ENCODE results near the gene TENM3. TPM values are rescaled to one million over a fixed set of nuclear protein-coding genes. Genes with fewer than 3 reads are reported as not detected.

TENM3 gene
- total and polyA plus RNA-seq, 2 of the 8 experiments (the other 6 are each of a cell fraction or from before 2014, with no cell fraction given): 36.9 to 69.3 TPM

- FAIRE-seq (no peak), DNase-seq (ENCODE audit: low read depth in 1 of 2, low spot score in 2 of 2) (no peak)
- no peak overlapping the region for H2BK15ac ChIP-seq (ENCODE audit: low read length)
- no peak overlapping the region for H2AK5ac ChIP-seq (ENCODE audit: low read depth, low read length)
- H3K23me2 ChIP-seq (ENCODE audit: low read depth, low read length): peaks cover 2% of the 10 kb centered on the region; the same call in 1 of the 2 replicates
- ChIA-PET POLR2A (ENCODE audit: partially characterized antibody) (no interaction called here), CTCF (ENCODE audit: partially characterized antibody) (interaction anchor here (0.7 to 0.9 kb wide), 2 partner anchors 8 to 99 kb away, joined by 3 read pairs; no protein-coding TSS in a partner anchor)
- H4K91ac ChIP-seq (replicated peaks; ENCODE audit: insufficient read length, low read length): no peak overlapping the region
- no peak overlapping the region for H3K56ac ChIP-seq (replicated peaks; ENCODE audit: insufficient read length, low read depth, low read length)
- H3K4me2 ChIP-seq (ENCODE audit: insufficient read depth in 1 of 2, low read depth in 2 of 2, low read length in 2 of 2): no peak overlapping the region
- H4K5ac ChIP-seq (ENCODE audit: insufficient read length, low read depth, low read length): no peak overlapping the region
- H3K79me2 ChIP-seq (ENCODE audit: control insufficient read depth in 1 of 2, insufficient read depth in 2 of 2, low read length in 2 of 2): no peaks in the 10 kb centered on the region
- no peak overlapping the region for H3K9ac ChIP-seq (replicated peaks in 1 of 4; ENCODE audit: extremely low read depth in 1 of 4, low read depth in 3 of 4, low read length in 3 of 4)
- 86% methylated on average over 1 of the region's 1 CpG; no CpG with 5 or more reads in 1 of the 2 experiments for WGBS, 2 experiments (ENCODE audit: extremely low coverage in 1 of 2, insufficient coverage in 1 of 2, insufficient read length in 1 of 2, insufficient replicate concordance in 2 of 2, low coverage in 1 of 2, low lambda C conversion rate in 2 of 2, missing lambda C conversion rate in 1 of 2)
- no peaks in the 10 kb centered on the region for H4K20me1 ChIP-seq (replicated peaks in 1 of 2; ENCODE audit: control insufficient read depth in 1 of 2, insufficient read depth in 2 of 2, low read length in 2 of 2)
- H3K23ac ChIP-seq (ENCODE audit: insufficient read length): no peak overlapping the region
- no peak overlapping the region for H3K4me3 ChIP-seq (ENCODE audit: extremely low read depth in 1 of 4, insufficient read depth in 2 of 4, low read depth in 3 of 4, low read length in 4 of 4)
- no peak overlapping the region for H2BK5ac ChIP-seq (ENCODE audit: low read depth, low read length)
- H3K9me3 ChIP-seq (ENCODE audit: insufficient read depth in 2 of 2, low read depth in 1 of 2, low read length in 1 of 2): peaks cover 6 to 11% of the 10 kb centered on the region in 2 experiments; a peak in 3 of 4 replicates
- H3K79me1 ChIP-seq (ENCODE audit: low read depth, low read length): no peaks in the 10 kb centered on the region
- no peak overlapping the region for H3K4ac ChIP-seq (replicated peaks; ENCODE audit: insufficient read length, low read depth, low read length)
- H2AFZ ChIP-seq (ENCODE audit: low read length): no peak overlapping the region
- H2BK12ac ChIP-seq (ENCODE audit: low read depth, low read length): no peak overlapping the region
- H2BK20ac ChIP-seq (ENCODE audit: low read length): no peak overlapping the region
- peaks cover 0 to 2% (median 0%) of the 10 kb centered on the region in 4 experiments; a peak in 1 of 7 replicates for H3K4me1 ChIP-seq (replicated peaks in 1 of 4; ENCODE audit: control insufficient read depth in 3 of 4, insufficient read depth in 4 of 4, low read length in 3 of 4)
- H3K14ac ChIP-seq (ENCODE audit: insufficient read length): no peak overlapping the region
- peaks cover 0 to 6% (median 2%) of the 10 kb centered on the region in 4 experiments; a peak in 3 of 8 replicates for H3K36me3 ChIP-seq (ENCODE audit: control insufficient read depth in 2 of 4, insufficient read depth in 4 of 4, low read length in 3 of 4)
- H4K8ac ChIP-seq (ENCODE audit: extremely low read depth, insufficient read depth, low read length): no peak overlapping the region
- H3K27me3 ChIP-seq (replicated peaks in 1 of 4; ENCODE audit: control insufficient read depth in 3 of 4, extremely low read depth in 1 of 4, insufficient read depth in 3 of 4, low read length in 3 of 4): no peaks in the 10 kb centered on the region
- no peak overlapping the region for H3K27ac ChIP-seq (ENCODE audit: low read depth, low read length)
- no peak overlapping the region for H2BK120ac ChIP-seq (replicated peaks; ENCODE audit: low read depth, low read length)
- no peak overlapping the region for H3K18ac ChIP-seq (ENCODE audit: extremely low read depth, low read length)
- TF ChIP-seq ATF2 (IDR thresholded peaks at IDR 0.05; ENCODE audit: low read length) (no peak), FOSL1 (IDR thresholded peaks at IDR 0.05; ENCODE audit: insufficient read depth, low read depth, low read length) (no peak), CHD2 (IDR thresholded peaks at IDR 0.05; ENCODE audit: low read length) (no peak), GABPA (IDR thresholded peaks at IDR 0.05; ENCODE audit: borderline replicate concordance, insufficient read depth, low read length) (no peak), CBX5 (IDR thresholded peaks at IDR 0.05; ENCODE audit: low read depth, low read length) (no peak), POLR2AphosphoS5 (IDR thresholded peaks at IDR 0.05; ENCODE audit: low read depth, low read length) (no peak), MAFK (IDR thresholded peaks at IDR 0.05; ENCODE audit: low read depth, low read length) (no peak), SP2 (IDR thresholded peaks at IDR 0.05; ENCODE audit: low read length) (no peak), CREB1 (IDR thresholded peaks at IDR 0.05) (no peak), POLR2A (IDR thresholded peaks at IDR 0.05; ENCODE audit: control extremely low read depth in 1 of 2, low read depth in 2 of 2, low read length in 2 of 2) (no peak), TCF12 (IDR thresholded peaks at IDR 0.05; ENCODE audit: low read depth, low read length) (no peak), TEAD4 (IDR thresholded peaks at IDR 0.05; ENCODE audit: low read depth, low read length) (no peak), JUN (IDR thresholded peaks at IDR 0.05; ENCODE audit: low read depth, low read length) (no peak), RBBP5 (IDR thresholded peaks at IDR 0.05; ENCODE audit: borderline replicate concordance, low read depth, low read length) (no peak)
Measured at GRCh38 chr4:182318256-182318655, 75.1 kb downstream of the TENM3 start.
